ENCODE measurements around the gene ZNF619. TPM values are rescaled to one million over a fixed set of nuclear protein-coding genes. Genes with fewer than 3 reads are reported as not detected.
A peak's percentile ranks its signal among the peaks of the same experiment; 100 is the strongest.

The ZNF619 gene
- 3.6 and 4.7 TPM in 2 replicates for total RNA-seq
- 1.2 and 1.8 TPM in 2 replicates for polyA plus RNA-seq

DNA sequence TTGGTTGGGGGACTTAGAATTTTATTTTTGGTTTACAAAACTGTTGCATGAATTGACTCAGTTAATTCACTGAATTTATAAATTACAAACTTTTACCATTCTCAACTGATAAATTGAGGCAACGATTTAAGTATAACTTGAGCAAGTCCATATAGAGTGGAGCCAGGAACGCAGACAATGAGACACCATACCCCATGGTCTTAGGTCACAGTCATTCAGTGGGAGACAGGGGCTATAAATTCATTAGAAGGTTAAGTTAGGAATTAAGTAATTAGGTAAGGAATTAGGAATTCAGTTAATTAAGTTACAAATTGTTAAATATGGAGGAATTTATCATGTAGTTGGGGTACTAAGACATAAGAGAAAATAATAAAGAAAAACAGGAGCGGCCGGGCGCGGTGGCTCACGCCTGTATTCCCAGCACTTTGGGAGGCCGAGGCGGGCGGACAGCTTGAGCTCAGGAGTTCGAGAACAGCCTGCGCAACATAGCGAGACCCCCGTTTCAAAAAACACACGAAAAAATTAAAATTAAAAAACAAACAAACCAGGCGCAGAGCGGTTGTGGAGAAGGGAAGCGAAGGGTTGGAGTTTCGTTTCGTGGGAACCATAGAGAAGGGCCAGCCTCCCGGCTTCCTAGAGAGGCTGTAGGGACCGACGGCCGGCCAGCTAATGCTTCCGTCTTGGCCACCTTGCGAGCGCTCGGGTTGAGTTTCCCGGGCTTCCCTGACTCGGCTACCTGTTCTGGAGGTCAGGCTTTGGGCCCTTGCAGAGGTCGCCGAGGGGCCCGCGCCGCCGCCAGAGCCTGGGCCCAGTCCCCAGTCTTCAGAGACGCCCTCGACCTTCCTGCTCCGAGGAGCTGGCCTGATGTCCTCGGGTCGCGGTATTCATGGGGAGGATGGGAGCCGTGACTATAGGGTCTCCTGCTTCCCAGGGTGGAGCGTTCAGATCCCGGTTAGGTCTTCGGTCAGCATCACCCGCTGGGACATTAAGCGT lies at the start of gene ZNF619:
ZNF619 (plus strand) TSS at position 645 of the 993 bp plus-strand sequence. CDS start 858 bp downstream, outside the sequence.
- H3K4me3 ChIP-seq = peak within 1 kb of the TSS; percentile 82
- no peaks in the 10 kb centered on the region for H3K36me3 ChIP-seq (replicated peaks; ENCODE audit: insufficient read depth, low read depth)
- TF ChIP-seq, protein P1, sequence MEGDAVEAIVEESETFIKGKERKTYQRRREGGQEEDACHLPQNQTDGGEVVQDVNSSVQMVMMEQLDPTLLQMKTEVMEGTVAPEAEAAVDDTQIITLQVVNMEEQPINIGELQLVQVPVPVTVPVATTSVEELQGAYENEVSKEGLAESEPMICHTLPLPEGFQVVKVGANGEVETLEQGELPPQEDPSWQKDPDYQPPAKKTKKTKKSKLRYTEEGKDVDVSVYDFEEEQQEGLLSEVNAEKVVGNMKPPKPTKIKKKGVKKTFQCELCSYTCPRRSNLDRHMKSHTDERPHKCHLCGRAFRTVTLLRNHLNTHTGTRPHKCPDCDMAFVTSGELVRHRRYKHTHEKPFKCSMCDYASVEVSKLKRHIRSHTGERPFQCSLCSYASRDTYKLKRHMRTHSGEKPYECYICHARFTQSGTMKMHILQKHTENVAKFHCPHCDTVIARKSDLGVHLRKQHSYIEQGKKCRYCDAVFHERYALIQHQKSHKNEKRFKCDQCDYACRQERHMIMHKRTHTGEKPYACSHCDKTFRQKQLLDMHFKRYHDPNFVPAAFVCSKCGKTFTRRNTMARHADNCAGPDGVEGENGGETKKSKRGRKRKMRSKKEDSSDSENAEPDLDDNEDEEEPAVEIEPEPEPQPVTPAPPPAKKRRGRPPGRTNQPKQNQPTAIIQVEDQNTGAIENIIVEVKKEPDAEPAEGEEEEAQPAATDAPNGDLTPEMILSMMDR (IDR thresholded peaks at IDR 0.05; ENCODE audit: poor library complexity) = no peak
- TF ChIP-seq EZH2phosphoT487 (IDR thresholded peaks at IDR 0.05; ENCODE audit: low read depth, severe bottlenecking, unreplicated experiment) = no peak
- no peak for TF ChIP-seq EZH2 (IDR thresholded peaks at IDR 0.05; ENCODE audit: borderline replicate concordance)
- 27% methylated on average over 48 of the region's 48 CpGs for WGBS (ENCODE audit: low lambda C conversion rate, missing lambda C conversion rate)
- H3K79me2 ChIP-seq = no peaks in the 10 kb centered on the region
- H3K4me2 ChIP-seq = peak within 1 kb of the TSS; percentile 80
- H3K9me2 ChIP-seq (replicated peaks; ENCODE audit: insufficient read depth) = no peaks in the 10 kb centered on the region
- H4K20me1 ChIP-seq (ENCODE audit: insufficient read depth, poor library complexity, severe bottlenecking) = no peaks in the 10 kb centered on the region
- peak; percentile 83 for DNase-seq (ENCODE audit: low spot score)
- H3K27ac ChIP-seq = peak within 1 kb of the TSS; percentile 52
- H3K9me3 ChIP-seq (ENCODE audit: low read depth) = no peaks in the 10 kb centered on the region
- peak within 1 kb of the TSS; percentile 97 for H2AFZ ChIP-seq
- no peaks in the 10 kb centered on the region for H3K27me3 ChIP-seq
- H3K4me1 ChIP-seq (ENCODE audit: insufficient read depth) = peaks cover 4% of the 10 kb centered on the region

DNA sequence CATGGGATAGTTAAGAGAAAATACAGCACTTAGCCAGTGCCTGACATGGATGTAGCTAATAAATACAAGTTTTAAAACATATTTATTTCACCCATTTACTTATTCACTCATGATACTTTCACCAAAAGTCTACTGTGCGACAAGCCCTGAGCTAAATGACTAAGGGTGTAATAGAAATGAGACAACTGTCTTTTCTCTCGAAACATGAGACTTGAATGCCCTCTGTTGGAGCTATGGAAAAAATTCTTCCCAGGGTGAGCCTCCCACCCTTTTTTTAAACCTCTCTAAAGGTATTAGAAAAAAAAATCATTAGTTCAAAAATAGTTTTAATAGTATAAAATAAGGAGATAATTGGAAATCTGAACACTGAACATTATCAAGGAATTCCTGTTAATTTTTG lies 44.1 kb upstream of the ZNF619 start:
- Histone ChIP-seq H3K4me3 (no peak overlapping the region), H3K79me2 (no peaks in the 10 kb centered on the region), H3K27me3 (no peaks in the 10 kb centered on the region), H3K36me3 (replicated peaks; ENCODE audit: insufficient read depth, low read depth) (no peaks in the 10 kb centered on the region), H2AFZ (no peak overlapping the region), H3K9me2 (replicated peaks; ENCODE audit: insufficient read depth) (no peaks in the 10 kb centered on the region), H3K4me1 (ENCODE audit: insufficient read depth) (no peaks in the 10 kb centered on the region), H3K4me2 (no peak overlapping the region), H3K9me3 (ENCODE audit: low read depth) (no peaks in the 10 kb centered on the region), H3K27ac (no peak overlapping the region), H4K20me1 (ENCODE audit: insufficient read depth, poor library complexity, severe bottlenecking) (no peaks in the 10 kb centered on the region)
- no peak for DNase-seq (ENCODE audit: low spot score)
- no peak for TF ChIP-seq EZH2phosphoT487 (IDR thresholded peaks at IDR 0.05; ENCODE audit: low read depth, severe bottlenecking, unreplicated experiment)
- TF ChIP-seq, protein P1 (IDR thresholded peaks at IDR 0.05; ENCODE audit: poor library complexity) = peak; percentile 15
- 71% methylated on average over 2 of the region's 2 CpGs for WGBS (ENCODE audit: low lambda C conversion rate, missing lambda C conversion rate)

DNA sequence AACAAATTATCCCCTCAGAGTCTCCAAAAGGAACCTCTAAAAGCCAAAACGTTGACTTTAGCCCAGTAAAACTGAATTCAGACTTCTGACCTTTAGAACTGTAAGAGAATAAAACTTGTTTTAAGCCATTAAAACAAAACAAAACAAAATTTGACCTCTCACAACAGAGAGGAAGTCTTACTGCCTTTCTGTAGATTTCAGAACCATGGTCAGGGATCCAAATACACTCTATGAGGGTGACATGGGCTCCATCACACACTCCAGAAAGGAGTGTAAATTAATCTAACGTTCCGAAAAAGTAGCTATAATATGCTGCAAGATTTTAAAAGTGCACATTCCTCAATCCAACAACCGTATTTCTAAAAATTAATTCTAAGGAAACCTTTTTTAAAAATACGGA lies 39.0 kb upstream of the ZNF619 start:
- H4K20me1 ChIP-seq (ENCODE audit: insufficient read depth, poor library complexity, severe bottlenecking) = no peaks in the 10 kb centered on the region
- no peaks in the 10 kb centered on the region for H3K9me3 ChIP-seq (ENCODE audit: low read depth)
- H3K36me3 ChIP-seq (replicated peaks; ENCODE audit: insufficient read depth, low read depth) = no peaks in the 10 kb centered on the region
- H3K79me2 ChIP-seq = no peaks in the 10 kb centered on the region
- no peaks in the 10 kb centered on the region for H3K9me2 ChIP-seq (replicated peaks; ENCODE audit: insufficient read depth)
- TF ChIP-seq EZH2phosphoT487 (IDR thresholded peaks at IDR 0.05; ENCODE audit: low read depth, severe bottlenecking, unreplicated experiment) = no peak
- no peak for TF ChIP-seq EZH2 (IDR thresholded peaks at IDR 0.05; ENCODE audit: borderline replicate concordance)
- TF ChIP-seq, protein P1 (IDR thresholded peaks at IDR 0.05; ENCODE audit: poor library complexity) = no peak
- no peak for DNase-seq (ENCODE audit: low spot score)
- H3K27ac ChIP-seq = no peak overlapping the region
- H3K4me2 ChIP-seq = no peak overlapping the region
- no peak overlapping the region for H3K4me3 ChIP-seq
- no peak overlapping the region for H2AFZ ChIP-seq
- H3K27me3 ChIP-seq = no peaks in the 10 kb centered on the region
- H3K4me1 ChIP-seq (ENCODE audit: insufficient read depth) = no peaks in the 10 kb centered on the region
- WGBS (ENCODE audit: low lambda C conversion rate, missing lambda C conversion rate) = 70% methylated on average over 5 of the region's 5 CpGs

Measured in hepatocyte (in vitro differentiated cells).